ENCODE measurements around the gene LRRC75A.
"Not testable (repeated sequence)": the region's sequence is repeated elsewhere in the genome, so short reads cannot be mapped to it uniquely, and the experiment has no call there.

LRRC75A gene

GRCh38 chr17:16455997-16456741 lies 35.8 kb downstream of the LRRC75A start:
- in situ Hi-C loops (cut with HindIII; ENCODE audit: low sequenced_read_pairs): no loop called here

- in situ Hi-C loops (cut with HindIII; ENCODE audit: low sequenced_read_pairs): loop anchor here (5.0 kb wide), 1 partner anchor 69 kb away; no protein-coding TSS in a partner anchor
Observed at GRCh38 chr17:16453493-16453851, 38.5 kb downstream of the LRRC75A start.

DNA sequence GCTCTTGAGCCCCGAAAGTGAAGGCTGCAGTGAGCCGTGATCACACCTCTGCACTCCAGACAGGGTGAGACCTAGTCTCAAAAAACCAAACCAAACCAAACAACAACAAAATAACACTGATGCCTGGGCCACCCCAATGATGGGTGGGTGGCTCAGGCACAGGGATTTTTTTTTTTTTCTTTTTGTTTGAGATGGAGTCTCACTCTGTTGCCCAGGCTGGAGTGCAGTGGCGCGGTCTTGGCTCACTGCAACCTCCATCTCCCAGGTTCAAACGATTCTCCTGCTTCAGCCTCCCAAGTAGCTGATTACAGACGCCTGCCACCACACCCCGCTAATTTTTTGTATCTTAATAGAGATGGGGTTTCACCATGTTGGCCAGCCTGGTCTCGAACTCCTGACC lies 39.7 kb downstream of the LRRC75A start:
- in situ Hi-C loops (cut with HindIII; ENCODE audit: low sequenced_read_pairs): loop anchor here (5.0 kb wide), 1 partner anchor 70 kb away; no protein-coding TSS in a partner anchor

DNA sequence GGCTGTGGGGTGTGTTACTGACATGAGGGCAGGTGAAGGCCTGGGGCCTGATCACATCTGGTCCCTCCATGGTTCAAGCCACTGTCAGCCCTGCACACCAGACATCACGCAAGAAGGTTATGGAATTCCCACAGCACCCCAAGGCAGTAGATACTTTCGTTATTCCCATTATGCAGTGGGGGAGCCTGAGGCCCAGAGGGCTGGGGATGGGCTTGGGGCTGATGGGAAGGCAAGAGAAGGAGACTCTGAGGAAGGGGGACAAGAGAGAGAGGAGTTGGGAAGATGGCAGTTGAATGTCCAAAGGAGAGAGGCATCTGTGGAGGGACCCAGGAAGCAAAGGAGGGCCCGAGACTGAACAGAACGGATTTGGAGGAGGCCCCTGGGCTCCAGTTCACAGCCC lies 42.0 kb downstream of the LRRC75A start:
- in situ Hi-C loops (cut with HindIII; ENCODE audit: low sequenced_read_pairs): loop anchor here (5.0 kb wide), 1 partner anchor 72 kb away; no protein-coding TSS in a partner anchor

DNA sequence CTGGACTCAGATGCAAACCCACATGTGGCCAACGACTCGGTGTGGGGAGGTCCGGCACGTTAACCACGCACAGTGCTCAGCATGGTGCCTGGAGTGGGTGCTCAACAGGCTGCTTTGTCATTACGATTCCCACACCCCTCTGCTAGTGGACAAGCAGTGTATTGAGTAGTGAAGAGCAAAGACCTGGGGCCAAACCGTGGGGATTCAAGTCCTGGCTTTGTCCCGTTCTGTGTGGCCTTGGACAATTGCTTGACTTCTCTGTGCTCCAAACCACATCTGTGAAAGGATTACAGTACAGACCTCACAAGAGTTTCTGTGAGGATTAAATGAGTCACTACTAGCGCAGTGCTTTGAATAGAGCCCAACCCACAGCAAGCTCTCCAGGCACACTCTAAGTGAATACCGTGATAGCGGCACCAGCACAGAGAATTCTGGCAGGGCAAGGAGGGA lies 42.8 kb downstream of the LRRC75A start:
- in situ Hi-C loops (cut with HindIII; ENCODE audit: low sequenced_read_pairs): no loop called here

- in situ Hi-C loops (cut with HindIII; ENCODE audit: low sequenced_read_pairs): no loop called here
Observed at GRCh38 chr17:16448490-16448889, 43.5 kb downstream of the LRRC75A start.

- in situ Hi-C loops (cut with HindIII; ENCODE audit: low sequenced_read_pairs): no loop called here
Observed at GRCh38 chr17:16447676-16448075, 44.3 kb downstream of the LRRC75A start.

DNA sequence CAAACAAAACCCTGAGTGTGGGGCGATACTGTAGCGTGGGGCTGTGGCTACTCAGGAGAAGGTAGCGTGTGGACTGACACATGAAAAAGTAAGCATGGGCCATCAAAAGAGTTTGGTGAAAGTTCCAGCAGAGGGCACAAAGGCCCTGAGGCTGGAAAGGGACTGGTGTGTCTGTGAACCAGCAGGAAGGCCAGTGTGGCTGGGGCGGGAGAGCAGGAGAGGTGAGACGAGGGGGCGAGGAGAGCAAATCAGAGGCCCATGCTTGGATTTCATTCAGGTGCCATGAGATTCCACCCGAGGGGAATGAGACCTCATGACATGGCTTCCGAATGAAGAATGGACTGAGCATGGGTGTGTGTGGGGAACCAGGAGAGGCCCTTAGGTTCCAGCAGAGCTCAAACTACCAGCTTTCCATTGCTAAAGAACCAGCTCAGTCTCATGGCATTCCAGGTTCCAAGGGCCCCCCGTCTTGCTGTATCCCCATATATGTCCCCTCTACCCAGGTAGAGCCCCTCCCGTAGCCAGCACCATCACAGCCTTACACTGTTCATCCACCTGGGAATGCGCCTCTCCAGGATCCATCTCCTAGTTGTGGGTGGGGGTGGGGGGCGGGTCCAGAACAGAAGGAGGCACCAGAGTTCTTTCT lies 45.5 kb downstream of the LRRC75A start:
- in situ Hi-C loops (cut with HindIII; ENCODE audit: low sequenced_read_pairs): no loop called here

DNA sequence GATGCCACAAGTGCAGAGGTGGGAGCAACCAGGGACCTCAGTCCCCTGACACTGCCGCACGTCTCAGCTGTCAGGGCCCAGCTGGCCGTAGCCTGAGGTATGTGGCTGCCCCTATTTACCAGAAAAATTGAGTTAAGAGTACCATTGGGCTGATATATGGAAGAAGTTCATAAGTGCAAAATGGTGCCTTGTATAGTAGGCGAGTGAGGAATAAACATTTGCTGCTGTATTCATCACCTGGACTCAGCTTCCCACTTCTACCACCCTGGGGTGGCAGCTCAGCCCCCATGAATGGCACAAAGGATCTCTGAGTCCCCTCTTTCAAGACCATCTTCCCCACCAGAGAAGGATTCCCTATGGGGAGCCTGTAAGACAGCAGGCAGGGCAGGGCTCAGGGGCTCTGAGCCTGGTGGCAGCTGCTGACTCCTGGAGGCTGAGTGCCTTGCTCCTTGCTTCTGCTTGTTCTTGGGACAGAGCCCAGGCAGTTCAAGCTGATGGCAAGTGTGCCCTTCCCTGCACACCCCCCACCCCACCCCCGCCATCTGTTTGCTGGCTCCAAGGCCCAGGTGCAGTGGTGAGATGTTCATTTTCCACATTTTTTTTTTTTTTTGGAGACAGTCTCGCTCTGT lies 47.6 kb downstream of the LRRC75A start:
- in situ Hi-C loops (cut with HindIII; ENCODE audit: low sequenced_read_pairs): no loop called here

DNA sequence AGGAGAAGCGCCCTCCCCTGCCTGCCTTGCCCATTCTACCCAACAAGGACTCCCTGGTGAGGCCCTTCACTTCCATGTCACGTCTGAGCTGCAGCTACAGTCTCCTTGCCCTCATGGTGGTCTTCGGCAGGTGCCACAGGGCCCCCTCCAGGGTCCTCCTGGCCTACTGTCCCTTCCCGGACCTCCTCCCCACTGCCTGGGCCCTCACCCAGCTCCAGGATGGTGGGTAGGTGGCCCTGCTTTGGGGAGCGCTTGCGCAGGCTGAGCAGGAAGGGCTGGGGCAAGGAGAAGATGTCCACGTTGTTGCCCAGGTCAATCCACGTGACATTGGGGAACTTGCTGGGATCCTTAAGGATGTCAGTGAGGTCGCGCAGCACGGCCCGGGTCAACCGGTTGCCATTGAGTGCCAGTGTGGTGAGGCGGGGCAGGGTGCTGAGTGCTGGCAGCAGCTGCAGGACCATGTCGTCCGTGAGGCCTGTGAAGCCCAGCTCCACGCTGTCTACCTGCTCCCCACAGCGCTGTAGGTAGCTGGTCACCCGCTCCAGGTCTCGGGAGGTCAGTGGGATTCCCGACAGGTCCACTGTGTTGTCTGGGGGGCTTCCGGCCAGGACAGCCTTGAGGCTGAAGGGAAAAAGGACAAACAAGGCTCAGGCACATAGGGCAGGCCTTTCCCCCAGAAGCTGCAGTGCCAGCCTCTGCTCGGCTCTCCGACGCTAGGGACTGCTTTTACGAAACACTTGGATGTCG lies 48.3 kb downstream of the LRRC75A start:
- in situ Hi-C loops (cut with HindIII; ENCODE audit: low sequenced_read_pairs): no loop called here

- in situ Hi-C loops (cut with HindIII; ENCODE audit: low sequenced_read_pairs): no loop called here
Observed at GRCh38 chr17:16442594-16443510, 49.1 kb downstream of the LRRC75A start.

- in situ Hi-C loops (cut with HindIII; ENCODE audit: low sequenced_read_pairs): no loop called here
Observed at GRCh38 chr17:16442141-16442540, 49.9 kb downstream of the LRRC75A start.

- in situ Hi-C loops (cut with HindIII; ENCODE audit: low sequenced_read_pairs): no loop called here
Observed at GRCh38 chr17:16440901-16441629, 50.9 kb downstream of the LRRC75A start.

- in situ Hi-C loops (cut with HindIII; ENCODE audit: low sequenced_read_pairs): not testable (repeated sequence)
Observed at GRCh38 chr17:16440354-16440753, 51.6 kb downstream of the LRRC75A start.

DNA sequence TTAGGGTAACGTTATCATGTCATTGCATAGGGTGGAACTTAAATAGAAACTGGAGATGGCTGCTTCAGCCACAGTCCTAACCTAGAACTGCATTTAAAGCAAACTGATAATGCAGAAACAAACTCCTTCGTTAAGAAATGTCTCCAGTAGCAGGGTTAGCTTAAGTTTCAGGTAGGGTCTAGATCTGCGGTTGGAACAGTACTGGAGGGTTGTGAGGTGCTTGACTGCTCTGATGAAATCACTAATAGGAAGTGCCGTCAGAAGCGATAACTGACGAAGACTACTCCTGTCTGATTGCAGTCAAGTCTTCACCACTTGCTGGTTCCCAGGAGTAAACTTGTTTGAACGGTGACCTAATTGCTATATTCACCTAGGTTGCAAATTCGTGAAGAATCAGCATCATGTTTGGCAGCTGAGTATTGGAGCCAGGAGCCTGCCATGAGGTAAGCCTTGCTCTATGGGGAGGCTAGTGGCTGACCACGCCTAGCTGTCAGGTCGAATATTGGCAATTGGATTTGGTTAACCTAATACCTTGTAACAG lies 52.1 kb downstream of the LRRC75A start:
- in situ Hi-C loops (cut with HindIII; ENCODE audit: low sequenced_read_pairs): no loop called here

GRCh38 chr17:16439303-16439791 lies 52.6 kb downstream of the LRRC75A start:
- in situ Hi-C loops (cut with HindIII; ENCODE audit: low sequenced_read_pairs): no loop called here

GRCh38 chr17:16438557-16439302 lies 53.3 kb downstream of the LRRC75A start:
- in situ Hi-C loops (cut with HindIII; ENCODE audit: low sequenced_read_pairs): no loop called here

GRCh38 chr17:16438173-16438556 lies 53.8 kb downstream of the LRRC75A start:
- in situ Hi-C loops (cut with HindIII; ENCODE audit: low sequenced_read_pairs): no loop called here
